ENCODE measurements around the gene SCAI. TPM values are rescaled to one million over a fixed set of nuclear protein-coding genes. Genes with fewer than 3 reads are reported as not detected.
"Not testable (repeated sequence)": the region's sequence is repeated elsewhere in the genome, so short reads cannot be mapped to it uniquely, and the experiment has no call there.

SCAI gene
- total RNA-seq, 6 experiments from 2014 or later = 1.8 to 5.5 (median 2.6) TPM

DNA sequence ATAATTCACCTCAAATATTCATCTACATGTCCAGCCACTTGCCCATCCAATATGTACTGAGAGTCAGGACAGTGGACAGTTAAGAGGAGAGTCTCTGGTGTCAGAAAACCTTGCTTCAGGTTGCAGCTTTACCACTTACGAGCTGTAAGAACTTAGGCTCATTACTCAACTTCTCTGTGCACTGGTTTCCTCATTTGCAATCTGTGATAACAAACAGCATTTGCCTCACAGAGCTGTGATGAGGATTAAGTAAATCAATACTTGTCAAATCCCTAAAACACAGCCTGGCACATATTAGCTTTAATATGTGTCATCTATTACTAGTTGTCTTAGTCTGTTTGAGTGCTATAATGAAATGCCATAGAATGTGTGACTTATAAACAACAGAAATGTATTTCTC, 211.0 kb downstream of the SCAI start:
- no peaks in the 10 kb centered on the region for H3K9me3 ChIP-seq
- H3K4me3 ChIP-seq = no peak overlapping the region
- H3K36me3 ChIP-seq = peaks cover 0 to 71% (median 11%) of the 10 kb centered on the region in 4 donors
- ATAC-seq (peak in 2 of 4 donors; percentile 26 to 78), DNase-seq (no peak)
- 44% methylated on average over 1 of the region's 1 CpG for WGBS (ENCODE audit: insufficient coverage, low coverage, low lambda C conversion rate, missing lambda C conversion rate)
- TF ChIP-seq, protein P1, sequence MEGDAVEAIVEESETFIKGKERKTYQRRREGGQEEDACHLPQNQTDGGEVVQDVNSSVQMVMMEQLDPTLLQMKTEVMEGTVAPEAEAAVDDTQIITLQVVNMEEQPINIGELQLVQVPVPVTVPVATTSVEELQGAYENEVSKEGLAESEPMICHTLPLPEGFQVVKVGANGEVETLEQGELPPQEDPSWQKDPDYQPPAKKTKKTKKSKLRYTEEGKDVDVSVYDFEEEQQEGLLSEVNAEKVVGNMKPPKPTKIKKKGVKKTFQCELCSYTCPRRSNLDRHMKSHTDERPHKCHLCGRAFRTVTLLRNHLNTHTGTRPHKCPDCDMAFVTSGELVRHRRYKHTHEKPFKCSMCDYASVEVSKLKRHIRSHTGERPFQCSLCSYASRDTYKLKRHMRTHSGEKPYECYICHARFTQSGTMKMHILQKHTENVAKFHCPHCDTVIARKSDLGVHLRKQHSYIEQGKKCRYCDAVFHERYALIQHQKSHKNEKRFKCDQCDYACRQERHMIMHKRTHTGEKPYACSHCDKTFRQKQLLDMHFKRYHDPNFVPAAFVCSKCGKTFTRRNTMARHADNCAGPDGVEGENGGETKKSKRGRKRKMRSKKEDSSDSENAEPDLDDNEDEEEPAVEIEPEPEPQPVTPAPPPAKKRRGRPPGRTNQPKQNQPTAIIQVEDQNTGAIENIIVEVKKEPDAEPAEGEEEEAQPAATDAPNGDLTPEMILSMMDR (IDR thresholded peaks at IDR 0.05) = no peak
- TF ChIP-seq POLR2A (IDR thresholded peaks at IDR 0.05) = no peak
- no peaks in the 10 kb centered on the region for H3K4me1 ChIP-seq
- H3K27ac ChIP-seq = no peak overlapping the region
- H3K27me3 ChIP-seq = no peaks in the 10 kb centered on the region
- intact Hi-C loops (cut with DNase I) = no loop called here

DNA sequence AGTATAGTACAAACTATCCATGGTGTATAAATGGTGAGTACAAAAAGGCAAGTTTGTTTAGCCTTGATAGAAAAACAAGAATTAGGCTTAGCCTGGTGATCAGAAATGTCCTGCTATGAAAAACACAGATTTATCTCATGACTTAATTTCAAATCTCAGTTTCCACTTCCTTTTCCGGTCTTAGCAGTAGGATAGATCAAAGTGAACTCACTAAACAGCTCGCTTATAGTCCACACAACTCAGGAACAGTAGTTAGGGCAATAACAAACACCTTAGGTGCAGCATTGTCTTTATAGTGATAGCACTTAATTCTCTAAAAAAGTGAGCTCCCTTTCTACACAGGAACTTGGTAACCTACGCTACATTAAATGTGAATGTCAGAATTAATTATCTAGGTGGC, 213.9 kb downstream of the SCAI start:
- Histone ChIP-seq H3K9me3 (no peaks in the 10 kb centered on the region), H3K27ac (no peak overlapping the region), H3K4me3 (no peak overlapping the region), H3K27me3 (no peaks in the 10 kb centered on the region), H3K36me3 (peaks cover 0 to 47% (median 8%) of the 10 kb centered on the region in 4 donors), H3K4me1 (no peaks in the 10 kb centered on the region)
- ATAC-seq (no peak), DNase-seq (no peak)
- intact Hi-C loops (cut with DNase I) = no loop called here
- TF ChIP-seq POLR2A (IDR thresholded peaks at IDR 0.05) = no peak
- TF ChIP-seq, protein P1 (IDR thresholded peaks at IDR 0.05) = no peak
- WGBS (ENCODE audit: insufficient coverage, low coverage, low lambda C conversion rate, missing lambda C conversion rate) = 92% methylated on average over 3 of the region's 3 CpGs

DNA sequence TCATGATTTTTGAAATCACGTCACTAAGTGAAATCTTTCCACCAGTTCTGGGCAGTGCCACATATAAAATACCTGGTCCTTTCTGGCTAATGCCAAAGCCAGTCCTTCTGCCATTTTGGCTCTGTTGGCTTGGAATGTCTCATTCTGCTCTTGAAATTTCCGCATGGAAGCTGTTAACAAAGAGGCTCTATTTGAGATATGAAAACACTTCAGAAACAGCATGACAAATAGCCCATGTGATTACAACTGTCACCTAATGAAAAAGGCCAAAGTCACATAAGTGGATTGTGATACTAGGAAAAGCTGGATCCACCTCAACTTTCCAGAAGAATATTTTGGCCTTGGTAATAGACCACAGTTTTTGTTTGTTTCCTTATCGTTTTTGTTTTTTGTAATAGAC, 215.2 kb downstream of the SCAI start:
- TF ChIP-seq, protein P1 (IDR thresholded peaks at IDR 0.05) = no peak
- no peak for TF ChIP-seq POLR2A (IDR thresholded peaks at IDR 0.05)
- 90% methylated on average over 3 of the region's 3 CpGs for WGBS (ENCODE audit: insufficient coverage, low coverage, low lambda C conversion rate, missing lambda C conversion rate)
- intact Hi-C loops (cut with DNase I) = no loop called here

DNA sequence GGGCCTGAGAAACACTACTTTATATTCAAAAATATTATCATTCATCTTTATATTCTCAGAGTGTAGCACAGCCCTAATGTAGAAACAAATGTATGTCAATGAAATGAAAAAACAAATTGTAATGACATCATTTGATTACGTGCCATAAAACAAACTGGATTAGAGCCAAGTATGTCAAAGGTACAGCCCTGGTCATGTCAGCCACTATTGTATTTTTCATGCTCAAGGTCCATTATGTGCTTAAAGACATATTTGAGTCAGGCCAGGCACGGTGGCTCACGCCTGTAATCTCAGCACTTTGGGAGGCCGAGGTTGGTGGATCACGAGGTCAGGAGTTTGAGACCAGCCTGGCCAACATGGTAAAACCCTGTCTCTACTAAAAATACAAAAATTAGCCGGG, 222.9 kb downstream of the SCAI start:
- peaks cover 0 to 42% (median 8%) of the 10 kb centered on the region in 4 donors for H3K36me3 ChIP-seq
- H3K4me3 ChIP-seq; H3K9me3 ChIP-seq; H3K4me1 ChIP-seq; H3K27ac ChIP-seq; H3K27me3 ChIP-seq; DNase-seq; intact Hi-C loops (cut with DNase I): not testable (repeated sequence)
- WGBS (ENCODE audit: insufficient coverage, low coverage, low lambda C conversion rate, missing lambda C conversion rate) = 81% methylated on average over 5 of the region's 6 CpGs
- peak in 2 of 4 donors; percentile 40 to 45 for ATAC-seq

More for the DNA sequence above, 215.2 kb downstream of the SCAI start:
- DNase-seq (no peak), ATAC-seq (no peak)
- H3K36me3 ChIP-seq = peaks cover 0 to 47% (median 8%) of the 10 kb centered on the region in 4 donors
- no peak overlapping the region for H3K27ac ChIP-seq
- no peaks in the 10 kb centered on the region for H3K4me1 ChIP-seq
- H3K27me3 ChIP-seq = no peaks in the 10 kb centered on the region
- no peaks in the 10 kb centered on the region for H3K9me3 ChIP-seq
- no peak overlapping the region for H3K4me3 ChIP-seq

DNA sequence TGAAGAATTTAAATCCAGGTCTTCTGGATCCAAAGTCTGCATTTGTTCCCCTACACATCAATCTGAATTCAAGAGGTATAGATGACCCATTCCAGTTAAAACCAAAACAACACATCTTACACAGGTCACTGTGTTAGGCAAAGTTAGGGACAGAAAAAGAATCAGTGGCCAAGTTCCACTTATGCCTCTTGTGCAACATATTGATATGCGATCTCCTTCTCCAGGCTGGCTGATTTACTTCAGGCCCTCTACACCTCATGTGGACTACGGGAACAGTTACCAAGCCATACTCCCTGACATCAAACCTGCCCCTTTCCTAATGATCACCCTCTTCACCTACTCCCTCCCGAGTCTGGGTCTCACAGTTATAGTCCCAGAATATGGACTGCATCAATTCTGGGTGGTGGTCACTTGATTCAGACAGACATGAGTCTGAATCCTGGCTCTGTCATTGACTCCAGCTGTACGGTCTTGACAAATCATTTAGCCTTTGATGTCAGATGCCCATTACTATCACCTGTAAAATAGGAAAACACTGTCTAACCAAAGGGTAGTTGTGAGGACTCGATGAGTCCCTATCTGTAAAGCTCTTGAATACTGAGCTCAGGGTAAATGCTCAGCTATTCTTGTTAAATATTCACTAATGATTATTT, 228.4 kb downstream of the SCAI start:
- no peak overlapping the region for H3K4me3 ChIP-seq
- no peak overlapping the region for H3K27ac ChIP-seq
- no peaks in the 10 kb centered on the region for H3K4me1 ChIP-seq
- intact Hi-C loops (cut with DNase I) = no loop called here
- no peak for DNase-seq
- ATAC-seq = no peak
- TF ChIP-seq, protein P1 (IDR thresholded peaks at IDR 0.05) = no peak
- no peak for TF ChIP-seq POLR2A (IDR thresholded peaks at IDR 0.05)
- WGBS (ENCODE audit: insufficient coverage, low coverage, low lambda C conversion rate, missing lambda C conversion rate) = 94% methylated on average over 5 of the region's 5 CpGs
- no peaks in the 10 kb centered on the region for H3K27me3 ChIP-seq
- no peaks in the 10 kb centered on the region for H3K9me3 ChIP-seq
- peaks cover 0 to 29% (median 15%) of the 10 kb centered on the region in 4 donors for H3K36me3 ChIP-seq

Measured in right lobe of liver (tissue), 6 donors.